H1 (cell line): Measurements from ENCODE around the gene SH3RF3. TPM values are rescaled to one million over a fixed set of nuclear protein-coding genes. Genes with fewer than 3 reads are reported as not detected.

Experiments used
- CTCF ChIA-PET: fragments of 300-600 bp; sonication (Branson Sonifier 250); formaldehyde crosslinking; loops from one replicate; lab custom pipeline; 2021; ENCODE audit not compliant: partially characterized antibody; lab: Charles Lee
- POLR2A ChIA-PET: fragments of 300-600 bp; sonication (Branson Sonifier 250); formaldehyde crosslinking; loops from one replicate; lab custom pipeline; 2021; ENCODE audit warnings: inconsistent platforms; ENCODE audit not compliant: partially characterized antibody; lab: Charles Lee
- DNase-seq, 2 experiments: peaks; one replicate each; pipeline versions ENCODE4 v3.0.0 to v3.0.0-alpha.2; 2010 to 2022; ENCODE audit warnings: low spot score in 2 of 2, low read depth in 1 of 2, mixed read lengths in 1 of 2
- FAIRE-seq: peaks from 2 replicates; lab custom pipeline; 2011; peaks lifted over from hg19 to GRCh38; lab: Jason Lieb, UNC
- H2AFZ ChIP-seq: 2 replicates; pipeline ENCODE4 v1.8.1; 2012; ENCODE audit warnings: low read length, inconsistent platforms
- H2AK5ac ChIP-seq: 2 replicates; pipeline ENCODE4 v1.6.1; 2013; ENCODE audit warnings: low read depth, low read length
- H2BK120ac ChIP-seq: replicated peaks from 2 replicates; pipeline ENCODE3; 2013; ENCODE audit warnings: low read depth, low read length, inconsistent platforms
- H2BK12ac ChIP-seq: 2 replicates; pipeline ENCODE4 v1.6.1; 2013; ENCODE audit warnings: low read depth, low read length
- H2BK15ac ChIP-seq: 2 replicates; pipeline ENCODE4 v1.6.1; 2013; ENCODE audit warnings: low read length
- H2BK20ac ChIP-seq: 2 replicates; pipeline ENCODE4 v1.6.1; 2013; ENCODE audit warnings: low read length
- H2BK5ac ChIP-seq: 2 replicates; pipeline ENCODE4 v1.6.1; 2013; ENCODE audit warnings: low read depth, low read length
- H3K14ac ChIP-seq: 2 replicates; pipeline ENCODE4 v1.6.1; 2013; ENCODE audit warnings: inconsistent platforms; ENCODE audit not compliant: insufficient read length
- H3K18ac ChIP-seq: 2 replicates; pipeline ENCODE4 v1.6.1; 2013; ENCODE audit warnings: low read length; ENCODE audit errors: extremely low read depth
- H3K23ac ChIP-seq: 2 replicates; pipeline ENCODE4 v1.6.1; 2013; ENCODE audit warnings: inconsistent platforms; ENCODE audit not compliant: insufficient read length
- H3K23me2 ChIP-seq: 2 replicates; pipeline ENCODE4 v1.6.1; 2013; ENCODE audit warnings: low read depth, low read length
- H3K27ac ChIP-seq: 2 replicates; pipeline ENCODE4 v1.6.1; 2011; ENCODE audit warnings: low read depth, low read length, inconsistent platforms
- H3K27me3 ChIP-seq, 4 experiments: replicated peaks in 1 of 4; 1 replicate in 1 of 4; 2 replicates in 3 of 4; pipeline versions ENCODE4 v1.6.1 to v1.8.1; 2011 to 2013; ENCODE audit warnings: low read length in 3 of 4, mild to moderate bottlenecking in 3 of 4, inconsistent platforms in 2 of 4, mixed read lengths in 2 of 4, moderate library complexity in 1 of 4; ENCODE audit not compliant: control insufficient read depth in 3 of 4, insufficient read depth in 3 of 4; ENCODE audit errors: extremely low read depth in 1 of 4
- H3K36me3 ChIP-seq, 4 experiments: 2 replicates each; pipeline versions ENCODE4 v1.6.1 to v1.8.1; 2011 to 2013; ENCODE audit warnings: mild to moderate bottlenecking in 4 of 4, low read length in 3 of 4, moderate library complexity in 2 of 4, control low read depth in 1 of 4, inconsistent platforms in 1 of 4; ENCODE audit not compliant: insufficient read depth in 4 of 4, control insufficient read depth in 2 of 4
- H3K4ac ChIP-seq: replicated peaks from 2 replicates; pipeline ENCODE3; 2013; ENCODE audit warnings: low read length, low read depth, mixed read lengths, inconsistent platforms; ENCODE audit not compliant: insufficient read length
- H3K4me1 ChIP-seq, 4 experiments: replicated peaks in 1 of 4; 1 replicate in 1 of 4; 2 replicates in 3 of 4; pipeline versions ENCODE4 v1.6.1 to v1.8.1; 2011 to 2013; ENCODE audit warnings: low read length in 3 of 4, inconsistent platforms in 2 of 4, mixed read lengths in 1 of 4; ENCODE audit not compliant: insufficient read depth in 4 of 4, control insufficient read depth in 3 of 4
- H3K4me2 ChIP-seq, 2 experiments: 2 replicates each; pipeline versions ENCODE4 v1.6.1 to v1.8.1; 2011 to 2013; ENCODE audit warnings: low read depth in 2 of 2, low read length in 2 of 2, control low read depth in 1 of 2, inconsistent platforms in 1 of 2, mild to moderate bottlenecking in 1 of 2; ENCODE audit not compliant: insufficient read depth in 1 of 2
- H3K4me3 ChIP-seq, 4 experiments: fragments of 200-600, 300-600 bp in 1 of 4; sonication (generic), shearing (Covaris generic), sonication (Bioruptor Twin) in 1 of 4; 2 replicates each; pipeline versions ENCODE4 v1.5.1 to v1.8.1; 2011 to 2016; ENCODE audit warnings: low read length in 4 of 4, low read depth in 3 of 4, control low read depth in 2 of 4, inconsistent platforms in 2 of 4, mild to moderate bottlenecking in 2 of 4, mixed read lengths in 1 of 4, moderate library complexity in 1 of 4; ENCODE audit not compliant: insufficient read depth in 2 of 4; ENCODE audit errors: extremely low read depth in 1 of 4
- H3K56ac ChIP-seq: replicated peaks from 2 replicates; pipeline ENCODE3; 2013; ENCODE audit warnings: low read depth, mild to moderate bottlenecking, mixed read lengths, low read length, inconsistent platforms; ENCODE audit not compliant: insufficient read length
- H3K79me1 ChIP-seq: 2 replicates; pipeline ENCODE4 v1.6.1; 2013; ENCODE audit warnings: low read depth, low read length, control low read depth
- H3K79me2 ChIP-seq, 2 experiments: 2 replicates each; pipeline versions ENCODE4 v1.6.1 to v1.8.1; 2012 to 2013; ENCODE audit warnings: low read length in 2 of 2, mild to moderate bottlenecking in 2 of 2, inconsistent platforms in 1 of 2; ENCODE audit not compliant: insufficient read depth in 2 of 2, control insufficient read depth in 1 of 2
- H3K9ac ChIP-seq, 4 experiments: replicated peaks in 1 of 4; 1 replicate in 1 of 4; 2 replicates in 3 of 4; pipeline versions ENCODE4 v1.6.1 to v1.8.1; 2011 to 2013; ENCODE audit warnings: low read depth in 3 of 4, low read length in 3 of 4, control low read depth in 2 of 4, mild to moderate bottlenecking in 2 of 4, moderate library complexity in 2 of 4, inconsistent platforms in 1 of 4; ENCODE audit errors: extremely low read depth in 1 of 4
- H3K9me3 ChIP-seq, 2 experiments: 2 replicates each; pipeline versions ENCODE4 v1.6.1 to v1.8.1; 2012 to 2013; ENCODE audit warnings: mild to moderate bottlenecking in 2 of 2, moderate library complexity in 2 of 2, control low read depth in 1 of 2, inconsistent platforms in 1 of 2, low read depth in 1 of 2, low read length in 1 of 2, mixed read lengths in 1 of 2; ENCODE audit not compliant: insufficient read depth in 2 of 2
- H4K20me1 ChIP-seq, 2 experiments: replicated peaks in 1 of 2; 2 replicates each; pipeline versions ENCODE3 to v1.8.1; 2011 to 2013; ENCODE audit warnings: inconsistent platforms in 2 of 2, low read length in 2 of 2, mild to moderate bottlenecking in 1 of 2; ENCODE audit not compliant: insufficient read depth in 2 of 2, control insufficient read depth in 1 of 2
- H4K5ac ChIP-seq: 2 replicates; pipeline ENCODE4 v1.6.1; 2013; ENCODE audit warnings: low read length, low read depth, mixed read lengths, inconsistent platforms; ENCODE audit not compliant: insufficient read length
- H4K8ac ChIP-seq: 2 replicates; pipeline ENCODE4 v1.8.0; 2013; ENCODE audit warnings: mild to moderate bottlenecking, moderate library complexity, low read length, inconsistent platforms; ENCODE audit not compliant: insufficient read depth; ENCODE audit errors: extremely low read depth
- H4K91ac ChIP-seq: replicated peaks from 2 replicates; pipeline ENCODE3; 2013; ENCODE audit warnings: low read length, mixed read lengths, inconsistent platforms; ENCODE audit not compliant: insufficient read length
- CBX5 ChIP-seq: fragments of 300-800, 300-1000 bp; sonication (generic); IDR thresholded peaks from 2 replicates; pipeline ENCODE4 v1.7.1; 2016; ENCODE audit warnings: antibody characterized with exemption, low read length, low read depth
- POLR2A ChIP-seq, 2 experiments: IDR thresholded peaks; 1 replicate in 1 of 2; 2 replicates in 1 of 2; pipeline ENCODE4 v1.6.1; 2011; ENCODE audit warnings: low read depth in 2 of 2, low read length in 2 of 2, mild to moderate bottlenecking in 2 of 2; ENCODE audit errors: control extremely low read depth in 1 of 2
- SIX5 ChIP-seq: IDR thresholded peaks from 2 replicates; pipeline ENCODE4 v1.6.1; 2011; ENCODE audit warnings: mild to moderate bottlenecking, low read depth, low read length
- SRF ChIP-seq: IDR thresholded peaks from 2 replicates; pipeline ENCODE4 v1.6.1; 2011; ENCODE audit warnings: mild to moderate bottlenecking, low read depth, low read length, moderate library complexity
- TCF12 ChIP-seq: IDR thresholded peaks from 2 replicates; pipeline ENCODE4 v1.6.1; 2011; ENCODE audit warnings: low read depth, mild to moderate bottlenecking, low read length
- WGBS, 2 experiments: shearing (Covaris generic) in 1 of 2; methylation state at CpG; one replicate each; pipeline versions ENCODE4 v1.1.6 to v1.1.7; 2013 to 2015; ENCODE audit warnings: low lambda C conversion rate in 2 of 2, mixed read lengths in 2 of 2, inconsistent platforms in 1 of 2, low coverage in 1 of 2, missing lambda C conversion rate in 1 of 2; ENCODE audit not compliant: insufficient replicate concordance in 2 of 2, insufficient coverage in 1 of 2, insufficient read length in 1 of 2; ENCODE audit errors: extremely low coverage in 1 of 2, missing lambda C conversion rate in 1 of 2; 5-methylcytosine and 5-hydroxymethylcytosine counted together
- polyA plus RNA-seq, 7 experiments: library from polyadenylated mRNA; depleted of rRNA in 3 of 7; stranded (reverse) in 5 of 7; unstranded in 2 of 7; fragments of >200 nt in 5 of 7; fragments of 200-250 nt in 2 of 7; gene quantifications; 1 replicate in 5 of 7; 2 replicates in 1 of 7; 4 replicates in 1 of 7; pipeline versions ENCODE4 v1.2.1 to v1.2.3, GENCODE V29; 2011 to 2013; ENCODE audit warnings: missing spikeins in 2 of 7, mixed read lengths in 2 of 7
- total RNA-seq: library from RNA; stranded (reverse); fragmentation: NEBNext Ultra II Directional; extraction: Animal tissue kit (Norgen Biotek cat#: 25700); gene quantifications from 2 replicates; pipeline ENCODE4 v1.2.1, GENCODE V29; 2021
- TF ChIP-seq, protein P1 (sequence below): IDR thresholded peaks from 2 replicates; pipeline ENCODE4 v1.6.1; 2011; ENCODE audit warnings: low read depth, mild to moderate bottlenecking, low read length; ENCODE audit not compliant: insufficient read depth

SH3RF3 gene
- total and polyA plus RNA-seq, 2 of the 8 experiments (the other 6 are each of a cell fraction or from before 2014, with no cell fraction given): 0.11 to 0.65 TPM

- H3K4me1 ChIP-seq: peaks cover 0 to 5% (median 3%) of the 10 kb centered on the region in 4 experiments; a peak in 5 of 7 replicates
- H4K91ac ChIP-seq: no peak overlapping the region
- no peak overlapping the region for H3K4me2 ChIP-seq
- CTCF ChIA-PET: interaction anchor here (0.8 kb wide), 1 partner anchor 225 kb away, joined by 3 read pairs; no protein-coding TSS in a partner anchor
- no peak overlapping the region for H4K5ac ChIP-seq
- POLR2A ChIA-PET: interaction anchor here (1.4 kb wide), 1 partner anchor 15 kb away, joined by 4 read pairs; no protein-coding TSS in a partner anchor
- no peak overlapping the region for H3K4ac ChIP-seq
- no peak overlapping the region for H3K27ac ChIP-seq
- H3K18ac ChIP-seq: no peak overlapping the region
- 93% methylated on average over 7 of the region's 7 CpGs; no CpG with 5 or more reads in 1 of the 2 experiments for WGBS, 2 experiments
- H3K4me3 ChIP-seq: no peak overlapping the region
- TF ChIP-seq POLR2A (IDR thresholded peaks at IDR 0.05; ENCODE audit: control extremely low read depth in 1 of 2, low read depth in 2 of 2, low read length in 2 of 2) (no peak), SRF (no peak), TCF12 (no peak), CBX5 (no peak), SIX5 (no peak)
- TF ChIP-seq, protein P1, sequence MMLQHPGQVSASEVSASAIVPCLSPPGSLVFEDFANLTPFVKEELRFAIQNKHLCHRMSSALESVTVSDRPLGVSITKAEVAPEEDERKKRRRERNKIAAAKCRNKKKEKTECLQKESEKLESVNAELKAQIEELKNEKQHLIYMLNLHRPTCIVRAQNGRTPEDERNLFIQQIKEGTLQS: no peak
- no peak overlapping the region for H2AFZ ChIP-seq
- no peak overlapping the region for H2BK20ac ChIP-seq
- no peaks in the 10 kb centered on the region for H3K79me1 ChIP-seq
- H2BK120ac ChIP-seq: no peak overlapping the region
- H3K79me2 ChIP-seq: no peaks in the 10 kb centered on the region
- no peak for FAIRE-seq
- no peak overlapping the region for H3K56ac ChIP-seq
- no peaks in the 10 kb centered on the region for H4K20me1 ChIP-seq
- H3K36me3 ChIP-seq: no peaks in the 10 kb centered on the region
- H3K14ac ChIP-seq: no peak overlapping the region
- no peaks in the 10 kb centered on the region for H3K27me3 ChIP-seq
- no peak for DNase-seq
- no peak overlapping the region for H2BK5ac ChIP-seq
- H2BK15ac ChIP-seq: no peak overlapping the region
- no peaks in the 10 kb centered on the region for H3K23me2 ChIP-seq
- no peaks in the 10 kb centered on the region for H3K9me3 ChIP-seq
- no peak overlapping the region for H2BK12ac ChIP-seq
- no peak overlapping the region for H3K23ac ChIP-seq
- no peak overlapping the region for H2AK5ac ChIP-seq
- H3K9ac ChIP-seq: no peak overlapping the region
- no peak overlapping the region for H4K8ac ChIP-seq
Measured at GRCh38 chr2:109284826-109285225, 155.8 kb downstream of the SH3RF3 start.
